HTR-8/SVneo (cell line): ENCODE measurements around the gene CHRFAM7A.
"Not testable (repeated sequence)": the region's sequence is repeated elsewhere in the genome, so short reads cannot be mapped to it uniquely, and the experiment has no call there.

Experiments used
- DNase-seq: peaks from one replicate; pipeline ENCODE4 v3.0.0; 2011; ENCODE audit warnings: low spot score, mixed read lengths; ENCODE audit not compliant: insufficient read length
- FAIRE-seq: peaks from 2 replicates; lab custom pipeline; 2011; peaks lifted over from hg19 to GRCh38; lab: Jason Lieb, UNC

CHRFAM7A gene

GRCh38 chr15:30334152-30334551 lies 59.2 kb downstream of the CHRFAM7A start:
- not testable (repeated sequence) for FAIRE-seq, DNase-seq

GRCh38 chr15:30326145-30326544 lies 67.2 kb downstream of the CHRFAM7A start:
- FAIRE-seq, result peak; percentile 71
- not testable (repeated sequence) for DNase-seq

- not testable (repeated sequence) for DNase-seq, FAIRE-seq
Observed at GRCh38 chr15:30321063-30321462, 72.3 kb downstream of the CHRFAM7A start.

- not testable (repeated sequence) for FAIRE-seq, DNase-seq
Observed at GRCh38 chr15:30315704-30316103, 77.6 kb downstream of the CHRFAM7A start.

- not testable (repeated sequence) for FAIRE-seq, DNase-seq
Observed at GRCh38 chr15:30310575-30310974, 82.8 kb downstream of the CHRFAM7A start.
